IMR-90 (cell line): ENCODE data around the gene COQ8A. TPM values are rescaled to one million over a fixed set of nuclear protein-coding genes. Genes with fewer than 3 reads are reported as not detected.

Experiments used
- ATAC-seq: fragments of 200-7000 bp; cut with Tn5 transposase; 2 replicates; pipeline ENCODE4 v1.9.1; 2020; ENCODE audit warnings: low read depth, mild to moderate bottlenecking, moderate library complexity
- BruUV-seq: library from RNA; stranded (reverse); fragments of 400-500 nt; replicated peaks from 2 replicates; lab custom pipeline; 2021; lab: Mats Ljungman, UMichigan
- CTCF ChIA-PET: fragments of 300-600 bp; formaldehyde crosslinking; extraction: SDS; loops from one replicate; lab custom pipeline; 2021; ENCODE audit warnings: antibody characterized with exemption; lab: Yijun Ruan, JAX
- POLR2A ChIA-PET: fragments of 300-600 bp; sonication (Branson Sonifier 250); formaldehyde crosslinking; loops from one replicate; lab custom pipeline; 2022; ENCODE audit warnings: antibody characterized with exemption; ENCODE audit not compliant: unreplicated experiment; lab: Charles Lee
- DNase-seq: peaks from one replicate; pipeline ENCODE4 v3.0.0; 2013
- H2AFZ ChIP-seq: replicated peaks from 2 replicates; pipeline ENCODE3; 2013; ENCODE audit warnings: low read length, mild to moderate bottlenecking; ENCODE audit not compliant: poor library complexity
- H2AK5ac ChIP-seq: 2 replicates; pipeline ENCODE4 v1.6.1; 2013; ENCODE audit warnings: low read depth, low read length, inconsistent platforms
- H2AK9ac ChIP-seq: replicated peaks from 2 replicates; pipeline ENCODE3; 2013; ENCODE audit warnings: mild to moderate bottlenecking, low read depth, low read length, moderate library complexity; ENCODE audit not compliant: poor library complexity
- H2BK120ac ChIP-seq: 2 replicates; pipeline ENCODE4 v1.6.1; 2013; ENCODE audit warnings: low read depth, low read length, inconsistent platforms
- H2BK15ac ChIP-seq: 3 replicates; pipeline ENCODE4 v1.6.1; 2013; ENCODE audit warnings: low read depth, low read length, inconsistent platforms
- H2BK20ac ChIP-seq: 2 replicates; pipeline ENCODE4 v1.6.1; 2013; ENCODE audit warnings: low read depth, mild to moderate bottlenecking, inconsistent platforms, low read length, moderate library complexity
- H2BK5ac ChIP-seq: 2 replicates; pipeline ENCODE4 v1.6.1; 2013; ENCODE audit warnings: mild to moderate bottlenecking, low read depth, low read length, inconsistent platforms; ENCODE audit not compliant: poor library complexity, severe bottlenecking
- H3K14ac ChIP-seq: replicated peaks from 2 replicates; pipeline ENCODE4 v1.6.1; 2013; ENCODE audit warnings: low read depth, low read length, inconsistent platforms
- H3K18ac ChIP-seq: 2 replicates; pipeline ENCODE4 v1.6.1; 2013; ENCODE audit warnings: low read depth, low read length, control low read depth
- H3K23ac ChIP-seq: 2 replicates; pipeline ENCODE4 v1.6.1; 2013; ENCODE audit warnings: low read depth, low read length, inconsistent platforms
- H3K27ac ChIP-seq: 2 replicates; pipeline ENCODE4 v1.5.1; 2013; ENCODE audit warnings: mild to moderate bottlenecking, control low read depth, low read length; ENCODE audit not compliant: insufficient read depth
- H3K27me3 ChIP-seq: 2 replicates; pipeline ENCODE4 v1.6.1; 2013; ENCODE audit warnings: low read length; ENCODE audit not compliant: control insufficient read depth, insufficient read depth
- H3K36me3 ChIP-seq: 2 replicates; pipeline ENCODE4 v1.6.1; 2013; ENCODE audit warnings: low read length, mixed read lengths; ENCODE audit not compliant: control insufficient read depth, insufficient read depth
- H3K4ac ChIP-seq: 2 replicates; pipeline ENCODE4 v1.6.1; 2013; ENCODE audit warnings: low read depth, low read length, inconsistent platforms
- H3K4me1 ChIP-seq: 2 replicates; pipeline ENCODE4 v1.6.1; 2013; ENCODE audit warnings: low read length, mixed read lengths; ENCODE audit not compliant: control insufficient read depth, insufficient read depth
- H3K4me2 ChIP-seq: 2 replicates; pipeline ENCODE4 v1.6.1; 2013; ENCODE audit warnings: low read depth, mild to moderate bottlenecking, control low read depth, low read length, moderate library complexity
- H3K4me3 ChIP-seq: 2 replicates; pipeline ENCODE4 v1.5.1; 2013; ENCODE audit warnings: low read depth, mild to moderate bottlenecking, control low read depth, low read length, moderate library complexity; ENCODE audit not compliant: insufficient read depth
- H3K56ac ChIP-seq: 2 replicates; pipeline ENCODE4 v1.6.1; 2013; ENCODE audit warnings: low read length, inconsistent platforms; ENCODE audit not compliant: insufficient read depth; ENCODE audit errors: extremely low read depth
- H3K79me1 ChIP-seq, 2 experiments: 2 replicates each; pipeline ENCODE4 v1.6.1; 2013; ENCODE audit warnings: low read length in 2 of 2, inconsistent platforms in 1 of 2, low read depth in 1 of 2
- H3K9ac ChIP-seq: 2 replicates; pipeline ENCODE4 v1.6.1; 2013; ENCODE audit warnings: low read depth, low read length, control low read depth
- H3K9me1 ChIP-seq: 2 replicates; pipeline ENCODE4 v1.6.1; 2013; ENCODE audit warnings: low read length, inconsistent platforms; ENCODE audit not compliant: insufficient read depth
- H3K9me3 ChIP-seq: 2 replicates; pipeline ENCODE4 v1.6.1; 2013; ENCODE audit warnings: low read length; ENCODE audit not compliant: control insufficient read depth, insufficient read depth
- H4K20me1 ChIP-seq: 2 replicates; pipeline ENCODE4 v1.6.1; 2013; ENCODE audit warnings: low read length, inconsistent platforms; ENCODE audit not compliant: insufficient read depth
- H4K5ac ChIP-seq: 2 replicates; pipeline ENCODE4 v1.6.1; 2013; ENCODE audit warnings: mild to moderate bottlenecking, low read depth, low read length, control low read depth
- H4K8ac ChIP-seq, 2 experiments: 2 replicates each; pipeline ENCODE4 v1.6.1; 2013; ENCODE audit warnings: low read depth in 2 of 2, low read length in 2 of 2, control low read depth in 1 of 2, inconsistent platforms in 1 of 2
- H4K91ac ChIP-seq: 2 replicates; pipeline ENCODE4 v1.6.1; 2013; ENCODE audit warnings: low read depth, low read length, inconsistent platforms; ENCODE audit not compliant: insufficient read depth
- CEBPB ChIP-seq: IDR thresholded peaks from 2 replicates; pipeline ENCODE4 v1.6.1; 2012; ENCODE audit warnings: low read depth, low read length, improper control_type of control experiment
- CHD1 ChIP-seq: IDR thresholded peaks from 2 replicates; pipeline ENCODE4 v1.6.1; 2012; ENCODE audit warnings: low read depth, low read length, improper control_type of control experiment
- MAFK ChIP-seq: IDR thresholded peaks from 2 replicates; pipeline ENCODE4 v1.6.1; 2012; ENCODE audit warnings: low read depth, low read length, improper control_type of control experiment
- MAZ ChIP-seq: IDR thresholded peaks from 2 replicates; pipeline ENCODE4 v1.6.1; 2012; ENCODE audit warnings: low read depth, mild to moderate bottlenecking, low read length, improper control_type of control experiment, moderate library complexity, borderline replicate concordance
- MXI1 ChIP-seq: IDR thresholded peaks from 2 replicates; pipeline ENCODE4 v1.6.1; 2012; ENCODE audit warnings: low read depth, mild to moderate bottlenecking, low read length, moderate library complexity, borderline replicate concordance
- NFE2L2 ChIP-seq: fragments of 150-350 bp; IDR thresholded peaks from 2 replicates; pipeline ENCODE4 v1.6.1; 2016; ENCODE audit warnings: low read depth, mild to moderate bottlenecking, low read length
- POLR2A ChIP-seq: IDR thresholded peaks from 2 replicates; pipeline ENCODE4 v1.6.1; 2012; ENCODE audit warnings: mild to moderate bottlenecking, low read depth, low read length
- RAD21 ChIP-seq: IDR thresholded peaks from 2 replicates; pipeline ENCODE4 v1.6.1; 2012; ENCODE audit warnings: low read length, improper control_type of control experiment
- RCOR1 ChIP-seq: IDR thresholded peaks from 2 replicates; pipeline ENCODE4 v1.6.1; 2012; ENCODE audit warnings: mild to moderate bottlenecking, low read length, improper control_type of control experiment; ENCODE audit not compliant: insufficient replicate concordance
- RFX5 ChIP-seq: IDR thresholded peaks from 2 replicates; pipeline ENCODE4 v1.8.0; 2012; ENCODE audit warnings: low read depth, mild to moderate bottlenecking, low read length, moderate library complexity
- SMC3 ChIP-seq: fragments of 150-350 bp; IDR thresholded peaks from 2 replicates; pipeline ENCODE4 v1.6.1; 2016; ENCODE audit warnings: low read depth, mild to moderate bottlenecking, antibody characterized with exemption, low read length, moderate library complexity
- WGBS, 2 experiments: methylation state at CpG; one replicate each; pipeline versions ENCODE4 v1.1.5 to v1.1.7; 2013; ENCODE audit warnings: missing lambda C conversion rate in 2 of 2; ENCODE audit not compliant: insufficient read length in 1 of 2; ENCODE audit errors: extremely low coverage in 2 of 2; 5-methylcytosine and 5-hydroxymethylcytosine counted together
- dilution Hi-C: fragments of 300-500 bp; cut with HindIII; formaldehyde crosslinking; loops from one replicate; pipeline ENCODE4 v1.14.3; 2018; ENCODE audit warnings: low sequenced_read_pairs; ENCODE audit not compliant: unreplicated experiment
- in situ Hi-C: fragments of 300-500 bp; cut with MboI; formaldehyde crosslinking; loops from 3 replicates; pipeline ENCODE4 v1.14.3; 2019; ENCODE audit warnings: low sequenced_read_pairs, inconsistent platforms, mixed read lengths
- intact Hi-C: fragments of 100-400 bp; cut with micrococcal nuclease; formaldehyde crosslinking; loops from 2 replicates; pipeline ENCODE4 v1.10.0; 2022
- polyA plus RNA-seq, 3 experiments: library from polyadenylated mRNA; depleted of rRNA; stranded (reverse); fragments of >200 nt; gene quantifications; 2 replicates each; pipeline ENCODE4 v1.2.3, GENCODE V29; 2012; ENCODE audit warnings: low replicate concordance in 1 of 3
- total RNA-seq: library from RNA; depleted of rRNA; stranded (reverse); fragments of >200 nt; gene quantifications from 2 replicates; pipeline ENCODE4 v1.2.3, GENCODE V29; 2012
- TF ChIP-seq, protein P1 (sequence below): conservative IDR thresholded peaks from 2 replicates; pipeline ENCODE4 v1.5.1; 2012; ENCODE audit warnings: mild to moderate bottlenecking, low read depth, low read length, improper control_type of control experiment
- TF ChIP-seq, protein P2 (sequence below): fragments of 150-350 bp; IDR thresholded peaks from 2 replicates; pipeline ENCODE4 v1.6.1; 2017; ENCODE audit warnings: mild to moderate bottlenecking, antibody characterized with exemption, low read length, low read depth

COQ8A gene
- total and polyA plus RNA-seq, 2 of the 4 experiments (the other 2 are of a cell fraction): 3.8 to 6.1 TPM

DNA sequence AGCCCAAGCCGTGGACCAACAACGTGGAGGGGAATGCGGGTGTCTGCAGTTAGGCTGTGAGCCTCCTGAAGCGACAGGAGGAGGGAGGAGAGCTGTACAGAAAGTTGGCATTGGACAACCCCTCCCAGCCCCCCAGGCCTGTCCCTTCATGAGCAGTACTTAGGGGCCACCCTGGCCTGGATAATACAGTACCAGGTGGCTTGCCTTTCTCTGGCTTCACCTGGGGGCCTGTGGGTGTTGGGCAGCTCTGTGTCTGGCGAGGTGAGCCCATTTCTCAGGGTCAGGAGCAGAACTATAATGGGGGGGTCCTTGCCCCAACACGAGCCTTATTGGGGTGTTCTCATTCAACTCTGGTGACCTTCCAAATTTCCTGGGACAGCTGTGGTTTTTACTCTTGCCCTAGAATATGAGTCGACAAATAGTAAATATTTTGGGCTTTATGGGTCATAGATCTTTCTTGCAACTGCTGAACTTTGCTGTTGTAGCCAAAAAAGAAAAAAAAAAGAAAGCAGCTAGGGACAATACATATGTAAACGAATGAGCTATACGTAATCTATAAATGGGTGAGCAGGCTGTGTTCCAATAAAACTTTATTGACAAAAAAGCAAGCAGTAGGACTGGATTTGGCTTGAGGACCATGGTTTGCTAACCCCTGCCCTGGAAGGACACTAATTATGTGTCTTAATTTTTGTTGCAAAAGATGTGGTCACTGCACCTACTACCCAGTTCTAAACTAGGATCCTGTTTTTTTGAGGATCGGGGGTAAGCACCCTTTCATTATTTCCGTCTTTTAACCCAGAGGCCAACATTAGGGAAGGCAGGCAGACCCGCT is 11.4 kb downstream of the COQ8A start (continued):
- TF ChIP-seq RFX5: no peak

- H3K9me3 ChIP-seq: no peaks in the 10 kb centered on the region; the same call in 1 of the 2 replicates
- no peaks in the 10 kb centered on the region for H3K27me3 ChIP-seq
- no peak overlapping the region for H2AK5ac ChIP-seq
- H3K18ac ChIP-seq: no peak overlapping the region
- H3K4ac ChIP-seq: no peak overlapping the region; the same call in 1 of the 2 replicates
- H3K79me1 ChIP-seq: no peaks in the 10 kb centered on the region
- ChIA-PET CTCF (no interaction called here), POLR2A (no interaction called here)
- H4K20me1 ChIP-seq: 0 out of 2 replicates have a peak, but pooled peaks cover 3% of the 10 kb centered on the region
- no peaks in the 10 kb centered on the region for H3K36me3 ChIP-seq
- in situ Hi-C loops (no loop called here), dilution Hi-C loops (no loop called here), intact Hi-C loops (no loop called here)
- no peak overlapping the region for H4K5ac ChIP-seq
- no CpG with 5 or more reads among the region's 3 CpGs for WGBS, 2 experiments
- H3K4me2 ChIP-seq: no peak overlapping the region
- H3K27ac ChIP-seq: no peak overlapping the region
- H2BK120ac ChIP-seq: no peak overlapping the region
- H3K14ac ChIP-seq: no peak overlapping the region
- ATAC-seq: no peak
- BruUV-seq: no TSS peak
- H3K4me3 ChIP-seq: no peak overlapping the region
- no peak overlapping the region for H3K56ac ChIP-seq
- H4K91ac ChIP-seq: no peak overlapping the region
- H2AFZ ChIP-seq: no peak overlapping the region
- H3K9ac ChIP-seq: no peak overlapping the region
- H3K23ac ChIP-seq: no peak overlapping the region
- no peak overlapping the region for H2BK20ac ChIP-seq
- H3K4me1 ChIP-seq: peaks cover 3% of the 10 kb centered on the region; the same call in 1 of the 2 replicates
- H2AK9ac ChIP-seq: no peak overlapping the region
- no peaks in the 10 kb centered on the region for H3K9me1 ChIP-seq
- H2BK5ac ChIP-seq: no peak overlapping the region
- no peak overlapping the region for H4K8ac ChIP-seq
- H2BK15ac ChIP-seq: no peak overlapping the region
- DNase-seq: no peak
- TF ChIP-seq RCOR1: no peak
- TF ChIP-seq, protein P1, sequence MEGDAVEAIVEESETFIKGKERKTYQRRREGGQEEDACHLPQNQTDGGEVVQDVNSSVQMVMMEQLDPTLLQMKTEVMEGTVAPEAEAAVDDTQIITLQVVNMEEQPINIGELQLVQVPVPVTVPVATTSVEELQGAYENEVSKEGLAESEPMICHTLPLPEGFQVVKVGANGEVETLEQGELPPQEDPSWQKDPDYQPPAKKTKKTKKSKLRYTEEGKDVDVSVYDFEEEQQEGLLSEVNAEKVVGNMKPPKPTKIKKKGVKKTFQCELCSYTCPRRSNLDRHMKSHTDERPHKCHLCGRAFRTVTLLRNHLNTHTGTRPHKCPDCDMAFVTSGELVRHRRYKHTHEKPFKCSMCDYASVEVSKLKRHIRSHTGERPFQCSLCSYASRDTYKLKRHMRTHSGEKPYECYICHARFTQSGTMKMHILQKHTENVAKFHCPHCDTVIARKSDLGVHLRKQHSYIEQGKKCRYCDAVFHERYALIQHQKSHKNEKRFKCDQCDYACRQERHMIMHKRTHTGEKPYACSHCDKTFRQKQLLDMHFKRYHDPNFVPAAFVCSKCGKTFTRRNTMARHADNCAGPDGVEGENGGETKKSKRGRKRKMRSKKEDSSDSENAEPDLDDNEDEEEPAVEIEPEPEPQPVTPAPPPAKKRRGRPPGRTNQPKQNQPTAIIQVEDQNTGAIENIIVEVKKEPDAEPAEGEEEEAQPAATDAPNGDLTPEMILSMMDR: no peak
- no peak for TF ChIP-seq CEBPB
- TF ChIP-seq RFX5: no peak
- no peak for TF ChIP-seq RAD21
- no peak for TF ChIP-seq POLR2A
- TF ChIP-seq, protein P2, sequence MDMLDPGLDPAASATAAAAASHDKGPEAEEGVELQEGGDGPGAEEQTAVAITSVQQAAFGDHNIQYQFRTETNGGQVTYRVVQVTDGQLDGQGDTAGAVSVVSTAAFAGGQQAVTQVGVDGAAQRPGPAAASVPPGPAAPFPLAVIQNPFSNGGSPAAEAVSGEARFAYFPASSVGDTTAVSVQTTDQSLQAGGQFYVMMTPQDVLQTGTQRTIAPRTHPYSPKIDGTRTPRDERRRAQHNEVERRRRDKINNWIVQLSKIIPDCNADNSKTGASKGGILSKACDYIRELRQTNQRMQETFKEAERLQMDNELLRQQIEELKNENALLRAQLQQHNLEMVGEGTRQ: no peak
- TF ChIP-seq MAZ: no peak
- TF ChIP-seq MAFK: no peak
- TF ChIP-seq NFE2L2: no peak
- no peak for TF ChIP-seq MXI1
- no peak for TF ChIP-seq CHD1
- no peak for TF ChIP-seq SMC3
Measured at GRCh38 chr1:226952118-226952441, 12.0 kb downstream of the COQ8A start.
